BE2C (cell line): ENCODE measurements around the gene FRMPD4.
"Not testable (repeated sequence)": the region's sequence is repeated elsewhere in the genome, so short reads cannot be mapped to it uniquely, and the experiment has no call there.

Experiments
- DNase-seq: peaks from one replicate; pipeline ENCODE4 v3.0.0-alpha.2; 2020
- H3K27me3 ChIP-seq: fragments of 250-450 bp; sonication (Bioruptor Pico); 2 replicates; pipeline ENCODE4 v1.5.1; 2020; ENCODE audit warnings: mild to moderate bottlenecking
- H3K36me3 ChIP-seq: fragments of 250-450 bp; sonication (Bioruptor Pico); 2 replicates; pipeline ENCODE4 v1.5.1; 2020; ENCODE audit warnings: mild to moderate bottlenecking
- H3K4me1 ChIP-seq: fragments of 250-450 bp; sonication (Bioruptor Pico); 2 replicates; pipeline ENCODE4 v1.5.1; 2020
- H3K4me3 ChIP-seq: 2 replicates; pipeline ENCODE4 v1.5.1; 2011; ENCODE audit warnings: low read depth, low read length
- H3K9me3 ChIP-seq: fragments of 250-450 bp; sonication (Bioruptor Pico); 2 replicates; pipeline ENCODE4 v1.5.1; 2020
- CTCF ChIP-seq: IDR thresholded peaks from 2 replicates; pipeline ENCODE4 v1.5.1; 2012; ENCODE audit warnings: mild to moderate bottlenecking, low read depth, low read length

Gene FRMPD4

GRCh38 chrX:12153317-12153716 lies 15.0 kb downstream of the FRMPD4 start:
- Histone ChIP-seq H3K9me3 (no peaks in the 10 kb centered on the region), H3K27me3 (no peaks in the 10 kb centered on the region), H3K36me3 (no peaks in the 10 kb centered on the region), H3K4me1 (no peaks in the 10 kb centered on the region), H3K4me3 (no peak overlapping the region)
- DNase-seq, result no peak
- no peak for TF ChIP-seq CTCF

GRCh38 chrX:12153741-12154140 lies 15.5 kb downstream of the FRMPD4 start:
- Histone ChIP-seq H3K36me3 (no peaks in the 10 kb centered on the region), H3K9me3 (no peaks in the 10 kb centered on the region), H3K4me1 (no peaks in the 10 kb centered on the region), H3K4me3 (no peak overlapping the region), H3K27me3 (no peaks in the 10 kb centered on the region)
- DNase-seq, result no peak
- no peak for TF ChIP-seq CTCF

- H3K4me1 ChIP-seq, result no peaks in the 10 kb centered on the region
- H3K27me3 ChIP-seq, result no peaks in the 10 kb centered on the region
- H3K9me3 ChIP-seq, result no peaks in the 10 kb centered on the region
- no peak for DNase-seq
- TF ChIP-seq CTCF, result no peak
- no peaks in the 10 kb centered on the region for H3K36me3 ChIP-seq
- no peak overlapping the region for H3K4me3 ChIP-seq
These were observed 21.5 kb downstream of the FRMPD4 start for GRCh38 chrX:12159799-12160198.

DNA sequence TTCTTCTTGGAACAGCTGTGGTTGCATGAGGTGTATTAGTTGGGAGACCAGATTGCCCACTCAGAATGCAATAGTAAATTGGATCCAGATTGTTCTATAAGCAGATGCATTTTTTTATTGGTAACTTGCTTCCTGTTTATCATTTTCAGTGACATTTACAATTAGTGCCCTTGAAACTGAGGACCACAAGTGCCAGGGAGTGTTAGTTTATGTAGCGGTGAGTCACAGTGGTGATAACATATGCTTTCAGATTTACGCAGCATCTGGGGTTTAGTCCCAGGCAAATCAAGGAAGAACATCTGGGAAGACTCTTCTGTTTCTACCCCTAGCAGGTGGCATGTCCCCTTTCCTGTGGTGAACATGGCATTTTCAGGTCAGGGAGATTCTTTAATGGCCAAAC lies 24.1 kb downstream of the FRMPD4 start:
- Histone ChIP-seq H3K27me3 (no peaks in the 10 kb centered on the region), H3K4me3 (no peak overlapping the region), H3K4me1 (no peaks in the 10 kb centered on the region), H3K9me3 (no peaks in the 10 kb centered on the region), H3K36me3 (no peaks in the 10 kb centered on the region)
- DNase-seq, result no peak
- no peak for TF ChIP-seq CTCF

GRCh38 chrX:12164180-12164579 lies 25.9 kb downstream of the FRMPD4 start:
- H3K4me1 ChIP-seq, DNase-seq, H3K9me3 ChIP-seq, H3K27me3 ChIP-seq, H3K36me3 ChIP-seq, H3K4me3 ChIP-seq: not testable (repeated sequence)

GRCh38 chrX:12170755-12171154 lies 32.5 kb downstream of the FRMPD4 start:
- no peaks in the 10 kb centered on the region for H3K9me3 ChIP-seq
- H3K27me3 ChIP-seq, result no peaks in the 10 kb centered on the region
- TF ChIP-seq CTCF, result no peak
- H3K36me3 ChIP-seq, result no peaks in the 10 kb centered on the region
- H3K4me1 ChIP-seq, result no peaks in the 10 kb centered on the region
- DNase-seq, result no peak
- no peak overlapping the region for H3K4me3 ChIP-seq

GRCh38 chrX:12174358-12174757 lies 36.1 kb downstream of the FRMPD4 start:
- DNase-seq, result no peak
- no peak for TF ChIP-seq CTCF

More at GRCh38 chrX:12174358-12174757, 36.1 kb downstream of the FRMPD4 start:
- no peaks in the 10 kb centered on the region for H3K36me3 ChIP-seq
- no peak overlapping the region for H3K4me3 ChIP-seq
- H3K9me3 ChIP-seq, result no peaks in the 10 kb centered on the region
- H3K4me1 ChIP-seq, result no peaks in the 10 kb centered on the region
- no peaks in the 10 kb centered on the region for H3K27me3 ChIP-seq
